Mesodermal cell (in vitro differentiated cells): ENCODE results near the gene HOXC9.

Experiments used
- H3K27ac ChIP-seq: 2 replicates; pipeline ENCODE4 v1.7.0; 2013; ENCODE audit warnings: mild to moderate bottlenecking, low read depth, low read length, moderate library complexity; ENCODE audit not compliant: severe bottlenecking
- H3K36me3 ChIP-seq: 2 replicates; pipeline ENCODE4 v1.7.1; 2013; ENCODE audit warnings: mild to moderate bottlenecking, low read length, moderate library complexity; ENCODE audit not compliant: control insufficient read depth, insufficient read depth
- H3K4me1 ChIP-seq: one replicate; pipeline ENCODE4 v1.7.1; 2013; ENCODE audit warnings: mild to moderate bottlenecking, low read length; ENCODE audit not compliant: insufficient read depth, control insufficient read depth, poor library complexity, severe bottlenecking
- H3K4me3 ChIP-seq: 2 replicates; pipeline ENCODE4 v1.7.0; 2013; ENCODE audit warnings: low read length, control low read depth, mild to moderate bottlenecking; ENCODE audit not compliant: insufficient read depth, poor library complexity, severe bottlenecking; ENCODE audit errors: extremely low read depth
- H3K9me3 ChIP-seq: 2 replicates; pipeline ENCODE4 v1.7.1; 2013; ENCODE audit warnings: mild to moderate bottlenecking, low read length, moderate library complexity; ENCODE audit not compliant: control insufficient read depth
- WGBS, 2 experiments: methylation state at CpG; one replicate each; pipeline ENCODE4 v1.1.5; 2013; ENCODE audit warnings: missing lambda C conversion rate in 2 of 2; ENCODE audit not compliant: insufficient coverage in 2 of 2; 5-methylcytosine and 5-hydroxymethylcytosine counted together

Gene HOXC9

DNA sequence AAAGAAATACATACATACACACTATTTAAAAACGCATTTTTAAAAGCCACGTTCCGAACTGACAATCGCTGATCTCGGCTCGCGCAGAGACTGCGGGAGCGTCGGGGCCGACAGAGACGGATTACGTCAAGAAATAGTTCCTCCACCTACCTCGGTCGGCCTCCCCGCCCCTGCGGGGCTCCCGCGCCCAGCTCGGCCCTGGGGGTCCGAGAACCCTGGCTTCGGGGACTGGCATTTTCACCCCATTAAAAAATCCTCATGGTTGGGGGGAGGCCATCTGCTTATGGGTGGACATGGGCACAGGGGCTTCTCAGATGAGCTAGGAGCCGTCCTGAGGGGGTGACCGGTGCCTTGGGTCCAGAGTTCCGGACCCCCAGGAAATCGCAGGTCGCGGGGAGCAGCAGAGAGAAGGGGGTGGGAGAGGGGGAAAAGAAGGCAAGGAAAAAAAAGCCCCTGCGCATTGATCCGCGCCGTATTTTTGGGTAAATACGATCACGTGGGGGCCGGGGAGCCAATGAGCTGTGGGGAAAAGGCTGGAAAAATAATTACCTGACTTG lies 324 bp upstream of the HOXC9 start:
- Histone ChIP-seq H3K4me1 (peaks cover 6% of the 10 kb centered on the region), H3K36me3 (no peaks in the 10 kb centered on the region), H3K4me3 (peak overlapping the region; percentile 26), H3K27ac (no peak overlapping the region), H3K9me3 (no peaks in the 10 kb centered on the region)
- WGBS, 2 experiments, result 5 to 10% methylated on average over 26 to 28 of the region's 35 CpGs

- peak overlapping the region; percentile 16 for H3K4me3 ChIP-seq
Measured at GRCh38 chr12:54001283-54002187, 1.6 kb downstream of the HOXC9 start.

GRCh38 chr12:54002278-54002914 lies 2.4 kb downstream of the HOXC9 start:
- Histone ChIP-seq H3K27ac (peak overlapping the region; percentile 29), H3K36me3 (no peaks in the 10 kb centered on the region), H3K4me3 (no peak overlapping the region), H3K4me1 (no peaks in the 10 kb centered on the region), H3K9me3 (no peaks in the 10 kb centered on the region)
- WGBS, 2 experiments, result 16 to 25% methylated on average over 8 to 12 of the region's 19 CpGs

More at GRCh38 chr12:54001283-54002187, 1.6 kb downstream of the HOXC9 start:
- no peaks in the 10 kb centered on the region for H3K4me1 ChIP-seq
- peak overlapping the region; percentile 29 for H3K27ac ChIP-seq
- H3K9me3 ChIP-seq, result no peaks in the 10 kb centered on the region
- WGBS, 2 experiments, result 0 to 5% methylated on average over 6 to 7 of the region's 8 CpGs
- no peaks in the 10 kb centered on the region for H3K36me3 ChIP-seq

GRCh38 chr12:54002915-54003389 lies 3.0 kb downstream of the HOXC9 start:
- H3K27ac ChIP-seq, result no peak overlapping the region
- H3K36me3 ChIP-seq, result no peaks in the 10 kb centered on the region
- H3K4me1 ChIP-seq, result no peaks in the 10 kb centered on the region
- H3K9me3 ChIP-seq, result no peaks in the 10 kb centered on the region
- H3K4me3 ChIP-seq, result no peak overlapping the region
- WGBS, 2 experiments, result 20 to 22% methylated on average over 4 of the region's 19 CpGs

DNA sequence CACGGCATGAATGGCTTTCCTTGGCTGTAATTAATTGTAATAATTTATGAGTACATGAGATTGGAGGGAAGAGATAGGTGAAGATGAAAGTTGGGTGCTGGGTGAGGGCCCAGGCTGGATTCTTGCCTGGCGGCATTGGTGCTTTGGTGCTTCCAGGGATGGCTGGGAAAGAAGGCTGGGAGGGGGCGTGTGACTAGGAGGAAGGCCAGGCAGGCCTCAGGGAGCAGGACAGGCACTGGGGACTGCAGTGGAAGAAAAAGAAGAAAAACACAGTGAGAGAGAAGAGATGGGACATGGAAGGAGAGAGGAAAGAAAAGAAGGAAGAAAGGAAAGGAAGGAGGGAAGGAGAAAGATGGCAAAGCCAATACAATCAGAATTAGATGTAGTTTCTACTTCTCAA lies 3.7 kb downstream of the HOXC9 start:
- Histone ChIP-seq H3K36me3 (no peaks in the 10 kb centered on the region), H3K27ac (no peak overlapping the region), H3K4me1 (no peaks in the 10 kb centered on the region), H3K4me3 (no peak overlapping the region), H3K9me3 (no peaks in the 10 kb centered on the region)
- 14 to 40% methylated on average over 2 to 3 of the region's 3 CpGs for WGBS, 2 experiments

DNA sequence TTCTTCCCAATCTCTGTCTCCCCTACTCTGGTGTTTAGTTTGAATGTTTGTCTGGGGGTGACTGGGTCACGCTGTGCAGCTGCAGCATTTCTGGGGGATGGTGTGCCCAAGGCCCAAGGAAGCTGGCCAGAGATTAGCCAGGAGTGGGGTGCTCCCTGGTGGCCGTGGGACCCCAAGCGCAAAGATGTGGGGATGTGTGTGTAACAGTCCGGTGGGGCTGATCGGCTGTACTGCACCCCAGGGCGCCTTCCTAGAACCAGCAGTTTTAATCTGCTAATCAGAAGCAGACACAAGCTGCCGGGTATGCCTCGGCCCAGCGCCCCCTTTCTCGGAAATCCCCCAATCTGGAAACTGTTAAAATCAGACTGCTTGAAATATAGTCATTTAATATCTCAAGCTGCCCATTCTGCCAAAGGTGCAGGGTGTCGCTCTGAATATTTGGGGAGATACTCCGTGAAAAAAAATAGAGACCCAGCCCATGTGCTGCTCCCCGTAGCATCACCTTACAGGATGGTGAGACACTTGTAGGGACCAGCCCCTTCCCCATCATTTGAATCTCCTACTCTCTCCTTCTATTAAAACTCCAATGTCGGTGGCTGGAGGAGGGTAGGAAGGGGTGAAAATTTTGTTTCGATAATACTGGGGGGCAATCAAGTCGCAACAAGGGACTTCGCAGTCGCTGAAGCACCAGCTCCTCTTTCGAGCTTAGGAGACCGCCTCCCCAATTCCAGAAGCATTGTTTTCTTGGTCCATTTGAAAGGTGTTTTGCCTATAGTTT lies 4.3 kb downstream of the HOXC9 start:
- Histone ChIP-seq H3K9me3 (no peaks in the 10 kb centered on the region), H3K36me3 (no peaks in the 10 kb centered on the region), H3K27ac (no peak overlapping the region), H3K4me1 (no peaks in the 10 kb centered on the region), H3K4me3 (no peak overlapping the region)
- WGBS, 2 experiments, result 41 to 44% methylated on average over 10 to 14 of the region's 20 CpGs

DNA sequence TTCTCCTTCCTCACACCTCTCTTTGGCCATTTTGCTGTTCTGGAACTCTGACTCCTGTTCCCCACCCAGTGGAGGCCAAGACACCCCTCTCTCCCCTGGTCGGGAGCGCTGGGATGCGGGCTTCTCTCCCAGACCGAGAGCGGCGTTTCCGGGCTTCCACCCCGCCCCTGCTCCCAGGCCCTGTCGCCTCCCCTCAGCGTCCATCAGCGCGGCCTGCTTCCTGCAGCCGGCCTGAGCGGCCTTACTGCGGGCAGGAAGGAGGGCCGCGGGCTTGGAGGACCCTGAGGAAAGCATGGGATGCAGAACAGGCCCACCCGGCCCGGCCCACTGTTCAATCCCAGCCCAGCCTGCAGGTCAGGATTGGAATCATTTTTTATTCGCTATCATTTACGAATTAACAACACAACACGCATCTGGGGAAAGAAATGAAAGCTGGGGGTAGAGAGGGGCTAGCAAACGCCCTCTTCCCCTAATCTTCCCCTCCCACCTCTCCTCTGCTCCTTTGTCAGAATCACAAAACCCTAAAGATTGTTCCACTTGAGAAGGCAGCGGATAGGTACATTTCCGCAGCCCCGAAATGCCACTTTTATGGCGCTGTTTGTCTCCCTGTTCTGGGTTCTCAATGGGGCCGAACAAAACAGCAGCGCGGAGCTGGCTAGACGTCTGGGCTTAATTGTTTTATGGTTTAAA lies 5.0 kb downstream of the HOXC9 start:
- no peaks in the 10 kb centered on the region for H3K9me3 ChIP-seq
- no peak overlapping the region for H3K27ac ChIP-seq
- H3K36me3 ChIP-seq, result no peaks in the 10 kb centered on the region
- WGBS, 2 experiments, result 14 to 30% methylated on average over 16 to 18 of the region's 31 CpGs
- H3K4me3 ChIP-seq, result no peak overlapping the region
- H3K4me1 ChIP-seq, result no peaks in the 10 kb centered on the region

DNA sequence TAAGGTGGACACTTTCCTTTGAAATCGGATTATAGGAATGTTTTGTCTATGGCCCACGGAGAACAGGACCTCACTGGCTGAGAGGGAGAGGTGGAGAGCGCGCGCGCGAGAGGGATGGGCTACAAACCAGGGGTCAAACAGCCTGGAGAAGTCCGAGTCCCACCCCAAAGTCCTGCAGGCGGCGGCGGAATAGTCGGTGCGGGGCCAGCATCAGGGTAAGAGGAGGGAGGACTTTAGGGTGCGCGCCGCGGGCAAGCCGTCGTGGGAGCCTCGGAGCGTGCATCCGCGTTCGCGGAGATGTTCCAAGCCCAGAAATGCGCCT lies 5.5 kb downstream of the HOXC9 start:
- WGBS, 2 experiments, result 3 to 9% methylated on average over 7 to 21 of the region's 26 CpGs
- H3K4me1 ChIP-seq, result no peaks in the 10 kb centered on the region
- no peaks in the 10 kb centered on the region for H3K36me3 ChIP-seq
- H3K4me3 ChIP-seq, result no peak overlapping the region
- no peaks in the 10 kb centered on the region for H3K9me3 ChIP-seq
- no peak overlapping the region for H3K27ac ChIP-seq

GRCh38 chr12:54005853-54006558 lies 6.0 kb downstream of the HOXC9 start:
- 6 to 8% methylated on average over 39 of the region's 39 CpGs for WGBS, 2 experiments
- Histone ChIP-seq H3K27ac (peak overlapping the region; percentile 17), H3K4me1 (no peaks in the 10 kb centered on the region)

More at GRCh38 chr12:54005853-54006558, 6.0 kb downstream of the HOXC9 start:
- Histone ChIP-seq H3K4me3 (peak overlapping the region; percentile 7), H3K36me3 (no peaks in the 10 kb centered on the region), H3K9me3 (no peaks in the 10 kb centered on the region)
